Effector CD8-positive, alpha-beta T cell (primary cell): Measurements from ENCODE around the gene GSTT4.
"Not testable (repeated sequence)": the region's sequence is repeated elsewhere in the genome, so short reads cannot be mapped to it uniquely, and the experiment has no call there.

Experiments
- DNase-seq: peaks from one replicate; lab custom pipeline; 2025; lab: John Stamatoyannopoulos, UW

The GSTT4 gene

GRCh38 chr22:24025475-24025874 lies 20.2 kb upstream of the GSTT4 start:
- no peak for DNase-seq

DNA sequence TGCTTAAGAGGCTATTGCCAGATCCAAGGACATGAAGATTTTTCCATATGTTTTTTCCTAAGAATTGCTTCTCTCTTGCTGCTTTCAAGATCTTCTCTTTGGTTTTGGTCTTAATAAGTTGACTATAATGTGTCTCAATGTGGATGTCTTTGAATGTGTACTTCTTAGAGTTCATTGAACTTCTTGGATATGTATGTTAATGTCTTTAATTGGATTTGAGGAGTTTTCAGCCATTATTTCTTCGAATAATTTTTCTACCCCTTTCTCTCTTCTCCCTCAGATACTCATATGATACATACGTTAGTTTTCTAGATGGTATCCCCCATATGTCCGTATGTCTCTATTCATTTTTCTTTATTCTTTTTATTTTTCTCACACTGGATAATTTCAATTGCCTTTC lies 19.1 kb upstream of the GSTT4 start:
- DNase-seq, result no peak

- no peak for DNase-seq
Measured at GRCh38 chr22:24023204-24023789, 18.0 kb upstream of the GSTT4 start.

DNA sequence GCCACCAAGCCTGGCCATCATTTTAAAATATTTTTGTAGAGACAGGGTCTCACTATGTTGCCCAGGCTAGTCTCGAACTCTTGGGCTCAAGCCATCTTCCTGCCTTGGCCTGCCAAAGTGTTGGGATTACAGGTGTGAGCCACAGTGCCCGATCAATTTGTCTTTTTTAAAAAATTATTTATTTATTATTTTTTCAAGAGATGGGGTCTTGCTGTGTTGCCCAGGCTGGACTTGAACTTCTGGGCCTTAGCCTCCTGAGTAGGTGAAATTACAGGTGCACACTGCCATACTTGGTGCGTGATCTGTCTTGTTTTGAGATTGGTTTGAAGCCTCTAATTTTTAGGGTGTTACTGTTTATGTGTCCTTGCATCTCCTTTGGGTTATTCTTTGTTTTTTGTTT lies 16.1 kb upstream of the GSTT4 start:
- DNase-seq, result no peak

- no peak for DNase-seq
Measured at GRCh38 chr22:24016156-24016555, 10.9 kb upstream of the GSTT4 start.

- DNase-seq, result no peak
Measured at GRCh38 chr22:24011735-24012068, 6.4 kb upstream of the GSTT4 start.

- no peak for DNase-seq
Measured at GRCh38 chr22:24010018-24010391, 4.8 kb upstream of the GSTT4 start.

DNA sequence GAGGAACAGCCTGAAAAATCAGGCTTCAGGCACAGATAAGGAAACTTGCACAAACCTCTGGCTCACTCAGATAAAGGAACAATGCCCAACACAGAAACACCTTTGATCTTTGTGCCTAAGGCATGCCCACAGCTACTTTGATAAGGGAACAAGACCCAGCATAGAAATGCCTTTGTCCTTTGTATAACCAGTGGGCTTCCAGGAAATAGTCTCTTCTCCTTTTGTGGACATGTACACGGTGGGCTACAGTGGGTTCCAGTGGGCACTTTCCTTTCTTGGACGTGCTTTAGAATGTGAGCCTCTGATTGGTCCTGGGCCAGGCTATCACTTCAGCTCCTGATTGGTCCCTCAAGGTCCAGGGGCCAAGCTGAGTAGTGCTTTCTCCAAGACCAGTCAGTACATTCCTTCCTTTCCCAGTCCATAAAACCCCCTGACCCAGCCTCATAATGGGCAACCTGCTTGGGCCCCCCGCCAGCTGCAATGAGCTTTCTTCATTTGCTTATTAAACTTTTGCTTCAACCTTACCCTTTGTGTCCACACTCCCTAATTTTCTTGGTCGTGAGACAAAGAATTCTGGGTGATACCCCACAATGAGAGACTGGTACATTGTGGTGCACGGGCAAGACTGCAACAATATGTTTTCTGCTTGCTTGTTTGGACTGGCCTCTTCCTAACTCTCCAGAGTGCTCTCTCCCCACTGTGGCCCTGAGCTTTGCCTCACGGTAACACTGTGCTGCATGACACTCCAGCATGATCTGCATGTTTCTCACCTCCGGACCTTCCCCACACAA lies 4.2 kb upstream of the GSTT4 start:
- DNase-seq, result no peak

GRCh38 chr22:24008381-24009226 lies 3.4 kb upstream of the GSTT4 start:
- no peak for DNase-seq

DNA sequence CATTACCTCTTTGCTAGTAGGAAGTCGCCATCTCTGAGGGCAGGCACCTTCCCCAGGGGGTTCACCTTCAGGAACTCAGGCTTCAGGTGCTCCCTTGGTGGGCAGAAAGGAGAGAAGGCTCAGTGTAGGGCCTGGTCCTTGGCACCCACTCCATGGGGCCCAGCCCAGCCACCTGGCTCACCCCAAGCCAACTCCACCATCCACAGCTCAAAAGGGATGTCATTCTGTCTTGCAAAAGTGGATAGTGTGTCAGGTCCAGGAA lies 2.7 kb upstream of the GSTT4 start:
- no peak for DNase-seq

DNA sequence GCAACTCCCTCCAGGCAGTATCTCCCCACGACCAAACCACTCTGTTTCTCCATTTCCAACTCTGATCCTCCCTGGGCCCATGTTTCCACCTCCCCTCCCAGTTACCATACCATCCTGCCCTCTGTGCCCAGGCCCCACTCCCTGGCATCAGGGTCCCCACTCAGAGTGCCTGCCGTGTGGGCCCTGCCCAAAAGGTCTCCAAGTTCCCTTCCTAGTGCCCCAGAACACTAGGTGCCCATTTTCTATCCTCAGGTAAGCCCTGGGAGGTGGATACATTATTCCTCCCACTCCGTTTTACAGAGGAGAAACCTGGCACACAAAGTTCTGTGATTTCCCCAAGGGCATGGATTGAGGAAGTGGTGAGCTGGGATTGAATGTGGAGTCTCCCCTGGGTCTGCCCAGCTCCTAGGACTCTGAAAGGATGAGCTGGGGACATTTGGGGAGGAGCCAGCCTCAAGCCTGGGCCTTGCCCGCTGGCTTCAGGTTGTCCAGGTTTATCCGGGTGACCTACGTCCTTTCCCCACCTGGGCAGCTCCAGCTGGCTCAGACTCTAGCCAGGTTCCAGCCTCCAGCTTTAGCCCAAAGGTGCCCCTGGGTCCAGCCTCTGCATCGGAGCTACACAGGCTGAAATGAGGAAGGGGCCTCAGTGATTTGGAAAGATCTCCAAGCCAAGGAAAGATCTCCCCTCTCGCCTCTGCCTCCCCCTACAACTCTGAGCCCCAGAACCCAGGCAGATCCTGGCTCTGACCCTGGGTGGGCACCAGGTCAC lies 2.2 kb upstream of the GSTT4 start:
- no peak for DNase-seq

DNA sequence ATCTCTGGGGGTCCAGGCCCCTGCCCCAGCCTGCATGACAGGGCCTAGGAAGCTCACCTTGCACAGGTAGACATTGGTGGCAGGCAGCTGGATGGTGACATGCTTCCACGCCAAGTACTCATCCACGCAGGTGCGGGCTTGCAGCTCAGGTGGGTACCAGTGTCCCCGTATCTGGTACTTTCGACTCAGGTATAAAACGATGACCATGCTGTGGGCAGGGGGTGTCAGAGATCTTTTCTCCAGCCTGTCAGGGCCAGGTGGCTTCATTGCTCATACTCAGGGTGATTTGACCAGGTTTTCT lies 1.6 kb upstream of the GSTT4 start:
- DNase-seq, result no peak

- no peak for DNase-seq
Measured at GRCh38 chr22:24006207-24006913, 1.1 kb upstream of the GSTT4 start.

DNA sequence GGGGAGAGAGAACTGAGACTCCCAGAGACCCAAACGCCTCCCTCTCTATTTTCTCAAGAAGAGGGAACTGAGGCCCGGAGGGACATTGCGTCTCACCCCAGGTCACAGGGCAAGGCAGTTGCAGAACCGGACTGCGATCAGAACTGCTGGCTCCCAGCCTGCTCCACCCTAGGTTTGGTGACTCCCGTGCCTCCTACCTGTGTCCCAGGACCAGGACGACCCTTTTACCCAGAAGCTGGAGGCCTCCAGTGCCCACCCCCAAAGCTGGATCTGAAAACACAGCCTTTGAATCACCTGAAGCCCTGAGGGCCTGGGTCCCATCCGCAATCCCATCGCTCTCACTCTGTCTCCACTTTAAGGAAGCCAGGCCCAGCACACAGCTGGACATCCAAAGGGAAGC lies 1.4 kb downstream of the GSTT4 start:
- no peak for DNase-seq

GRCh38 chr22:24002851-24003250 lies 2.4 kb downstream of the GSTT4 start:
- DNase-seq, result no peak

DNA sequence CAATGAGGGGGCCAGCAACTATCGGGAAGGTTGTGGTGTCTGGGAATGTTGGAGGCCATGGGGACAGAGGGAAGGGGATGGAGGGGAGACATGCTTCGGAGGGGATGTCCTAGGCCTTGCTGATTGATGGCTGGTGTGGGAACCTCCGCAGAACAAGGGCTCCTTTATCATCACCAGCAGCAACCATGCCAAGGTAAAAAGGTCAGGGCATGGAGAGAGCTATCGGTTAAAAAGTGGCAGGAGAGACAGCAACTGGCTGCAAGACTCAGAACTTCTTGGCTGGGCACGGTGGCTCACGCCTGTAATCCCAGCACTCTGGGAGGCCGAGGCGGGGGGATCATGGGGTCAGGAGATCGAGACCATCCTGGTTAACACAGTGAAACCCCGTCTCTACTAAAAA lies 3.0 kb downstream of the GSTT4 start:
- DNase-seq, result no peak

DNA sequence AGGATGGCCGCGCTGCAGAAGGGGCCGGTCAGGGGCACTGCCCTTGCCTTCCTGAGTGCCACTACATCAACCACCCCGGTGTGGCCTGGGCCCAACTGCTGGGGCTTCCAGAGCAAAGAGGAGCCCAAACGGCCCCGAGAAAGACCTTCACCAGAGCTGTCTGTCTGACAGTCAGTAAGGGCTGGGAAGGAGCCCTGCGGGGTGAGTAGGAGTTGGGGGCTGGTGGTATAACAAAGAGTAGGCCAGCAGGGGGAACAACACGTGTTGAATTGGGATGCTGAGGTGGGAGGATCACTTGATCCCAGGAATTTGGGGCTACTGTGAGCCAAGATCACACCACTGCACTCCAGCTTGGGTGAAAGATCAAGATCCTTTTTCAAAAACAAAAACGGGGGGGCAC lies 3.9 kb downstream of the GSTT4 start:
- no peak for DNase-seq

- DNase-seq, result not testable (repeated sequence)
Measured at GRCh38 chr22:23999779-24000178, 5.5 kb downstream of the GSTT4 start.

GRCh38 chr22:23997092-23997491 lies 8.2 kb downstream of the GSTT4 start:
- no peak for DNase-seq

- DNase-seq, result not testable (repeated sequence)
Measured at GRCh38 chr22:23993581-23994177, 11.6 kb downstream of the GSTT4 start.

DNA sequence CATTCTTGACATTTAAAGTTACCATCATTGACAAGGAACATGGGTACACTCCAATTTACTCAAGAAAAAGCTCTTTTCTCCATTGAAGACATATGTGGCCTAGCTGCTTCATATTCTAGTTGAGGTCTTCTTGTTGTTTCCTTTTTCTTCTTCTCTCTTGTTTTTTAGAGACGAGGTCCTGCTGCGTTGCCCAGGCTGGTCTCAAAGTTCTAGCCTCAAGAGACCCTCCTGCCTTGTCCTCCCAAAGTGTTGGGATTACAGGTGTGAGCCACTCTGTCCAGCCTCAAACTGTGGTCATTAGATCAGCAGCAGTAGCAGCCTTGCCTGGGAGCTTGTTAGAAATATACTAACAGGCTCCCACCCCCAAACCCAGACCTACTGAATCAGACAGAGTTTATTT lies 12.2 kb downstream of the GSTT4 start:
- not testable (repeated sequence) for DNase-seq
